GM06990 (cell line): ENCODE results near the gene LRP1.
A peak's percentile ranks its signal among the peaks of the same experiment; 100 is the strongest.

Experiments
- DNase-seq: peaks from one replicate; pipeline ENCODE4 v3.0.0-alpha.2; 2011; ENCODE audit not compliant: insufficient read length; ENCODE audit errors: extremely low read depth
- H3K27me3 ChIP-seq: replicated peaks from 2 replicates; pipeline ENCODE4 v1.6.0; 2011; ENCODE audit warnings: low read length; ENCODE audit not compliant: control insufficient read depth, insufficient read depth
- H3K36me3 ChIP-seq: 2 replicates; pipeline ENCODE4 v1.5.1; 2011; ENCODE audit warnings: low read length; ENCODE audit not compliant: control insufficient read depth, insufficient read depth
- H3K4me3 ChIP-seq: replicated peaks from 2 replicates; pipeline ENCODE4 v1.5.1; 2011; ENCODE audit warnings: low read depth, mild to moderate bottlenecking, control low read depth, low read length
- TF ChIP-seq, protein P1 (sequence below): IDR thresholded peaks from 2 replicates; pipeline ENCODE4 v1.5.1; 2011; ENCODE audit warnings: low read length, control low read depth, mild to moderate bottlenecking, inconsistent platforms; ENCODE audit not compliant: insufficient read depth, poor library complexity, severe bottlenecking

LRP1 gene

GRCh38 chr12:57093415-57094207 is 34.7 kb upstream of the LRP1 start:
- Histone ChIP-seq H3K27me3 (no peaks in the 10 kb centered on the region), H3K4me3 (peak overlapping the region; percentile 44), H3K36me3 (peaks cover 25% of the 10 kb centered on the region)
- DNase-seq, result peak; percentile 81
- TF ChIP-seq, protein P1, sequence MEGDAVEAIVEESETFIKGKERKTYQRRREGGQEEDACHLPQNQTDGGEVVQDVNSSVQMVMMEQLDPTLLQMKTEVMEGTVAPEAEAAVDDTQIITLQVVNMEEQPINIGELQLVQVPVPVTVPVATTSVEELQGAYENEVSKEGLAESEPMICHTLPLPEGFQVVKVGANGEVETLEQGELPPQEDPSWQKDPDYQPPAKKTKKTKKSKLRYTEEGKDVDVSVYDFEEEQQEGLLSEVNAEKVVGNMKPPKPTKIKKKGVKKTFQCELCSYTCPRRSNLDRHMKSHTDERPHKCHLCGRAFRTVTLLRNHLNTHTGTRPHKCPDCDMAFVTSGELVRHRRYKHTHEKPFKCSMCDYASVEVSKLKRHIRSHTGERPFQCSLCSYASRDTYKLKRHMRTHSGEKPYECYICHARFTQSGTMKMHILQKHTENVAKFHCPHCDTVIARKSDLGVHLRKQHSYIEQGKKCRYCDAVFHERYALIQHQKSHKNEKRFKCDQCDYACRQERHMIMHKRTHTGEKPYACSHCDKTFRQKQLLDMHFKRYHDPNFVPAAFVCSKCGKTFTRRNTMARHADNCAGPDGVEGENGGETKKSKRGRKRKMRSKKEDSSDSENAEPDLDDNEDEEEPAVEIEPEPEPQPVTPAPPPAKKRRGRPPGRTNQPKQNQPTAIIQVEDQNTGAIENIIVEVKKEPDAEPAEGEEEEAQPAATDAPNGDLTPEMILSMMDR, result peak; percentile 78

DNA sequence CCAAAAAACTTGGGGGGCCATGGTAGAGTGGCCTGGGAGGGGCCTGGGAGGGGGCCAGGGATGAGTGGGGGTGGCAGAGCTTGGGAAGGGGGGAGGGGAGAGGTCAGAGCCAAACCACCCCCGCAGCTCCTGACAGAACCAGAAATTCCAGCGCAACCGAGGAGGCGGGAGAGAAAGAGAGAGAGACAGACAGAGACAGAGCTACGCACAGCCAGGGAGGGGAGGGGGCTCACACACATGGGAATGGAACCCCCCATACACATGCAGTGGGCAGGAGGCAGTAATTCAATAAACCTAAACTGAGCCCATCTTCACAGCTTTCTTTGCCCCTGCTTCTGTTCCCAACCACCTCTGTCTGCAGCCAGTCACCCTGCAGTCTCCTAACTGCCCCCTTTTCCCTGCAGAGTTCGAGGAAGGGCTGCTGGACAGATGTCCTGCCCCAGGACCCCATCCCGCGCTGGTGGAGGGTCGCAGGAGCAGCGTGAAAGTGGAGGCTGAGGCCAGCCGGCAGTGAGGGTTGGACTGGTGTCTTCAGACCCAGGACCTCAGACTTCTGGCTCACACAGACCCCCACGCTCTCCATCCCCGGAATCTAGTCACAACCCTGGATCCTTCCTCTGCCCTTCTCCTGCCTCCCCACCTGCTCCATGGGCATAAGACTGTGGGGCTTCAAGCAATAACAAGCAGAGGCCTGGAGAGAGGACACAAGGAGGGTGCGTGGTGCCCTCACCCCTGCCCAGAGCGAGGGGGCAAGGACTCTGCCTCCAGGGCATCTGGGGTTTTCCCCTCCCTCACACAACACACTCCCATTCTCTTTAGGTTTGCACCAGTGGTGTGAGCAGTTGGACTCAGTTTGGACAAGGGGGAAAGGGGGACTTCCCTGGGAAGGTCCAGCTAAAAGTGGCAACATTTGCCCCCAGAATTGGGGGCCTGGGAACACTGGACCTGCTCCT is 33.8 kb upstream of the LRP1 start:
- Histone ChIP-seq H3K36me3 (peaks cover 33% of the 10 kb centered on the region), H3K4me3 (no peak overlapping the region), H3K27me3 (no peaks in the 10 kb centered on the region)
- TF ChIP-seq, protein P1, result no peak
- no peak for DNase-seq

DNA sequence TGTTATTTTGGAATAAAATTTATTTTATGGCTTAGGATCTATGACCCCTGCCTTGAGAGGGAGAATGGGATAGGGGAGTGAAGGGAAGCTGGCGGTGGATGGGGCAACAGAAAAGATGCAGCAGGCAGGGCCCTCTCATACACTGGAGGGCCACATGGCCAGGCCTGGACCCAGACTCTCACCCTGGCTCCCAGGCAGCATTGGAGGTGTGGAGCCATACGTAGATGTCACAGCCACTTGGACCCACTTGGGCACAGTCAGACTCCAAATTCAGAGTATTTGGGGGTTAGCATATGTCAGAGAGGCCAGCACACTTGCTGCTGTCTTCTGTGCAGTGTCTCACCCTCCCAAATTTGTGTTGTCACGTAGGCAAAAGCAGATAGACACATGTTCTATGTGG is 32.8 kb upstream of the LRP1 start:
- TF ChIP-seq, protein P1, result no peak
- Histone ChIP-seq H3K27me3 (no peaks in the 10 kb centered on the region), H3K36me3 (peaks cover 39% of the 10 kb centered on the region), H3K4me3 (no peak overlapping the region)
- no peak for DNase-seq

DNA sequence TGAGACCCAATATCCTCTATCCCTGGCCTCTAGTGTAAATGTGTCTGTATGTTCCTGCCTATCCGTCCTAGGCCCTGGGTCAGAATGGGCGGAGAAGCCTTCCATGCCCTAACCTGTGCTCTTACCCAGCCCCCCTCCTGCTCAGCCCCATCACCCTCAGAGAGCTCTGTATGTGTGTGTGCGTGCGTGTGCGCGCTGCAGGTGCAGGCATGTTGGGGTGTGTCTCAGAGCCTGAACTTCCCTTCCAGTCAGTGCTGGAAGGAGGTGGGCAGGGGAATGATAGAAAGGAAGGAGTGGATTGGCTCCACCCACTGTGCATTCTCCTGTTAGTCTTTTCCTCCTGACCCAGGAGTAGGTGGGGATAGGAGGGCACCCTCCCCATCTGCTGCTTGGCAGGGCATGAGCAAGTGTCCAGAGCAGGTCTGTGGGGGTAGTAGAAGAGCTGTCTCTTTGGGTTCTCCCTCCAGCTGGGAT is 32.1 kb upstream of the LRP1 start:
- no peak for DNase-seq
- Histone ChIP-seq H3K4me3 (no peak overlapping the region), H3K36me3 (peaks cover 38% of the 10 kb centered on the region), H3K27me3 (no peaks in the 10 kb centered on the region)
- TF ChIP-seq, protein P1, result no peak

DNA sequence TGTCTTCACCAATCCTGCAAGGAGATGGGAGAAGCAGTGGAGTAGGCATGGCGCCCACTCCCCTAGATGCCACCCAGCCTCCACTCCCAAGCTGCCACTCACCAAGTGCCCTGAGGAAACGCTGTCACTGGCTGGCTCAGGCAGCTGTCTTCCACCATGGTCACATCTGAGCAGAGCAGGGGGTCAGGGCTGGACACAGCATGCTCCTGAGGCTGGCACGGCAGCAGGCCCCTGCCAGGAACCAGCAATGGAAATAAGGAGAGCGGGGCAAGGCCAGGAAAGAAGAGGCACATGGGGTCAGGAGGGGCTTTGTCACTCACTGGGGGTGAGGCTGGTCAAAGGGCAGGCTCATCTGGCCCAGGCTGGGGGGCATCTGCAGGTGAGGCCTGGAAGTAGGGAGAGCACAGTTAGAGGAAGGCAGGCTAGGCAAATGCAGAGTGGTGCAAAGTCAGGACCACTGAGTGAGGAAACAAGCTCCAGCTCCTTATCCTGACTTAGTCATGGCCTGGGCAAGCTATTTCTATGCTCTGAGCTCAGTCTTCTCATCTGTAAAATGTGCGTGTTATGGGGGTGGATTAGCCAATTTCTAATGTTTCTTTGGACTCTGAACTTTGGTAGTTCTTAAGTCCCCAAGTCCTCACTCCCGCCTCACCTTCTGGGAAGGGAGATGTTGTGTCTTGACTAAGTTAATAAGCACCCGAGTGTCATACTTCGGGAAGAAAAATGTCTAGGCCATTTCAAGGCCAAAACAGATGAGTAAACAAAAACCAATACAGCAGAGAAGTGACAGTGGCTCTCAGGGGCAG is 31.3 kb upstream of the LRP1 start:
- no peak for DNase-seq
- Histone ChIP-seq H3K4me3 (no peak overlapping the region), H3K27me3 (no peaks in the 10 kb centered on the region), H3K36me3 (peaks cover 40% of the 10 kb centered on the region)
- TF ChIP-seq, protein P1, result no peak
